ENCODE measurements around the gene MORN1. TPM values are rescaled to one million over a fixed set of nuclear protein-coding genes. Genes with fewer than 3 reads are reported as not detected.

The MORN1 gene
- total RNA-seq, 1 donor from 2014 or later: 12.7 TPM

- H3K27me3 Mint-ChIP-seq (ENCODE audit: unreplicated experiment): no peaks in the 10 kb centered on the region
- no peak for DNase-seq (ENCODE audit: extremely low spot score, unreplicated experiment)
- H3K4me1 Mint-ChIP-seq (ENCODE audit: unreplicated experiment): no peaks in the 10 kb centered on the region
- H3K9me3 Mint-ChIP-seq (ENCODE audit: unreplicated experiment): no peaks in the 10 kb centered on the region
- no peak overlapping the region for H3K27ac Mint-ChIP-seq (ENCODE audit: unreplicated experiment)
- no peaks in the 10 kb centered on the region for H3K36me3 Mint-ChIP-seq (ENCODE audit: unreplicated experiment)
- no peak for TF ChIP-seq CTCF (IDR thresholded peaks at IDR 0.05)
- H3K4me3 Mint-ChIP-seq (ENCODE audit: unreplicated experiment): no peak overlapping the region
Measured at GRCh38 chr1:2383576-2383975, 7.8 kb downstream of the MORN1 start.

GRCh38 chr1:2382621-2383361, 8.6 kb downstream of the MORN1 start:
- Mint-ChIP-seq H3K9me3 (ENCODE audit: unreplicated experiment) (no peaks in the 10 kb centered on the region), H3K4me3 (ENCODE audit: unreplicated experiment) (no peak overlapping the region)
- DNase-seq (ENCODE audit: extremely low spot score, unreplicated experiment): no peak

GRCh38 chr1:2381741-2382620, 9.4 kb downstream of the MORN1 start:
- H3K9me3 Mint-ChIP-seq (ENCODE audit: unreplicated experiment): no peaks in the 10 kb centered on the region
- H3K36me3 Mint-ChIP-seq (ENCODE audit: unreplicated experiment): no peaks in the 10 kb centered on the region
- H3K27me3 Mint-ChIP-seq (ENCODE audit: unreplicated experiment): no peaks in the 10 kb centered on the region
- peak; percentile 94 for DNase-seq (ENCODE audit: extremely low spot score, unreplicated experiment)
- TF ChIP-seq CTCF (IDR thresholded peaks at IDR 0.05): peak; percentile 95
- no peaks in the 10 kb centered on the region for H3K4me1 Mint-ChIP-seq (ENCODE audit: unreplicated experiment)
- no peak overlapping the region for H3K4me3 Mint-ChIP-seq (ENCODE audit: unreplicated experiment)
- no peak overlapping the region for H3K27ac Mint-ChIP-seq (ENCODE audit: unreplicated experiment)

More at GRCh38 chr1:2382621-2383361, 8.6 kb downstream of the MORN1 start:
- no peaks in the 10 kb centered on the region for H3K36me3 Mint-ChIP-seq (ENCODE audit: unreplicated experiment)
- H3K27me3 Mint-ChIP-seq (ENCODE audit: unreplicated experiment): no peaks in the 10 kb centered on the region
- H3K4me1 Mint-ChIP-seq (ENCODE audit: unreplicated experiment): no peaks in the 10 kb centered on the region
- H3K27ac Mint-ChIP-seq (ENCODE audit: unreplicated experiment): no peak overlapping the region
- peak; percentile 56 for TF ChIP-seq CTCF (IDR thresholded peaks at IDR 0.05)

- Mint-ChIP-seq H3K36me3 (ENCODE audit: unreplicated experiment) (no peaks in the 10 kb centered on the region), H3K4me1 (ENCODE audit: unreplicated experiment) (no peaks in the 10 kb centered on the region)
Measured at GRCh38 chr1:2380816-2381591, 10.3 kb downstream of the MORN1 start.

More at GRCh38 chr1:2380816-2381591, 10.3 kb downstream of the MORN1 start:
- Mint-ChIP-seq H3K4me3 (ENCODE audit: unreplicated experiment) (no peak overlapping the region), H3K27me3 (ENCODE audit: unreplicated experiment) (no peaks in the 10 kb centered on the region), H3K27ac (ENCODE audit: unreplicated experiment) (no peak overlapping the region), H3K9me3 (ENCODE audit: unreplicated experiment) (no peaks in the 10 kb centered on the region)
- no peak for DNase-seq (ENCODE audit: extremely low spot score, unreplicated experiment)
- no peak for TF ChIP-seq CTCF (IDR thresholded peaks at IDR 0.05)
